Measurements from ENCODE around the gene RXRA.

GRCh38 chr9:134361426-134361825, 35.2 kb downstream of the RXRA start:
- TF ChIP-seq, protein P1, sequence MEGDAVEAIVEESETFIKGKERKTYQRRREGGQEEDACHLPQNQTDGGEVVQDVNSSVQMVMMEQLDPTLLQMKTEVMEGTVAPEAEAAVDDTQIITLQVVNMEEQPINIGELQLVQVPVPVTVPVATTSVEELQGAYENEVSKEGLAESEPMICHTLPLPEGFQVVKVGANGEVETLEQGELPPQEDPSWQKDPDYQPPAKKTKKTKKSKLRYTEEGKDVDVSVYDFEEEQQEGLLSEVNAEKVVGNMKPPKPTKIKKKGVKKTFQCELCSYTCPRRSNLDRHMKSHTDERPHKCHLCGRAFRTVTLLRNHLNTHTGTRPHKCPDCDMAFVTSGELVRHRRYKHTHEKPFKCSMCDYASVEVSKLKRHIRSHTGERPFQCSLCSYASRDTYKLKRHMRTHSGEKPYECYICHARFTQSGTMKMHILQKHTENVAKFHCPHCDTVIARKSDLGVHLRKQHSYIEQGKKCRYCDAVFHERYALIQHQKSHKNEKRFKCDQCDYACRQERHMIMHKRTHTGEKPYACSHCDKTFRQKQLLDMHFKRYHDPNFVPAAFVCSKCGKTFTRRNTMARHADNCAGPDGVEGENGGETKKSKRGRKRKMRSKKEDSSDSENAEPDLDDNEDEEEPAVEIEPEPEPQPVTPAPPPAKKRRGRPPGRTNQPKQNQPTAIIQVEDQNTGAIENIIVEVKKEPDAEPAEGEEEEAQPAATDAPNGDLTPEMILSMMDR (IDR thresholded peaks at IDR 0.05): no peak
- TF ChIP-seq POLR2AphosphoS5 (IDR thresholded peaks at IDR 0.05): no peak
- no peak for TF ChIP-seq POLR2A (IDR thresholded peaks at IDR 0.05)

Measured in upper lobe of left lung (tissue), 4 donors.